AG09309 (cell line): ENCODE measurements around the gene NLGN2.

Source experiments
- DNase-seq: peaks from one replicate; pipeline ENCODE4 v3.0.0-alpha.2; 2010; ENCODE audit warnings: low read depth
- H3K4me3 ChIP-seq: 2 replicates; pipeline ENCODE4 v1.5.1; 2011; ENCODE audit warnings: mild to moderate bottlenecking, low read depth, low read length, moderate library complexity; ENCODE audit not compliant: control insufficient read depth
- CTCF ChIP-seq: IDR thresholded peaks from 2 replicates; pipeline ENCODE4 v1.5.1; 2011; ENCODE audit warnings: mild to moderate bottlenecking, low read depth, low read length, inconsistent platforms; ENCODE audit not compliant: insufficient read depth, control insufficient read depth; ENCODE audit errors: missing control alignments

NLGN2 gene

GRCh38 chr17:7413346-7413985 lies 5.8 kb downstream of the NLGN2 start:
- TF ChIP-seq CTCF, result no peak
- DNase-seq, result peak; percentile 37
- H3K4me3 ChIP-seq, result no peak overlapping the region

- no peak overlapping the region for H3K4me3 ChIP-seq
- DNase-seq, result no peak
- no peak for TF ChIP-seq CTCF
Observed at GRCh38 chr17:7414837-7415236, 7.2 kb downstream of the NLGN2 start.

- H3K4me3 ChIP-seq, result no peak overlapping the region
- DNase-seq, result no peak
Observed at GRCh38 chr17:7415784-7416183, 8.1 kb downstream of the NLGN2 start.

GRCh38 chr17:7416323-7416722 lies 8.7 kb downstream of the NLGN2 start:
- TF ChIP-seq CTCF, result no peak
- DNase-seq, result no peak
- H3K4me3 ChIP-seq, result no peak overlapping the region

More at GRCh38 chr17:7415784-7416183, 8.1 kb downstream of the NLGN2 start:
- no peak for TF ChIP-seq CTCF

GRCh38 chr17:7417056-7417655 lies 9.5 kb downstream of the NLGN2 start:
- no peak overlapping the region for H3K4me3 ChIP-seq
- no peak for DNase-seq
- no peak for TF ChIP-seq CTCF

- no peak overlapping the region for H3K4me3 ChIP-seq
- no peak for TF ChIP-seq CTCF
- no peak for DNase-seq
Observed at GRCh38 chr17:7418472-7419152, 11.0 kb downstream of the NLGN2 start.
